Gastroesophageal sphincter (tissue), 3 donors: ENCODE data around the gene MRGPRX2.

ENCODE experiments used
- CTCF ChIP-seq, 4 experiments: fragments of 200-600 bp in 2 of 4; fragments of 450-650 bp in 2 of 4; sonication (generic) in 1 of 4; IDR thresholded peaks; one replicate each; pipeline ENCODE4 v1.5.1; 2017 to 2019; ENCODE audit warnings: antibody characterized with exemption in 4 of 4, mild to moderate bottlenecking in 2 of 4, moderate library complexity in 2 of 4
- EP300 ChIP-seq: sonication (generic); formaldehyde crosslinking; IDR thresholded peaks from one replicate; pipeline ENCODE4 v1.6.1; 2017; ENCODE audit warnings: antibody characterized with exemption, mild to moderate bottlenecking
- POLR2A ChIP-seq, 2 donors: fragments of 450-650 bp; IDR thresholded peaks; one replicate each; pipeline ENCODE4 v1.6.1; 2017; ENCODE audit warnings: antibody characterized with exemption in 2 of 2, mild to moderate bottlenecking in 2 of 2, moderate library complexity in 1 of 2
- POLR2AphosphoS5 ChIP-seq: sonication (generic); formaldehyde crosslinking; IDR thresholded peaks from one replicate; pipeline ENCODE4 v1.6.1; 2017; ENCODE audit warnings: antibody characterized with exemption

DNA sequence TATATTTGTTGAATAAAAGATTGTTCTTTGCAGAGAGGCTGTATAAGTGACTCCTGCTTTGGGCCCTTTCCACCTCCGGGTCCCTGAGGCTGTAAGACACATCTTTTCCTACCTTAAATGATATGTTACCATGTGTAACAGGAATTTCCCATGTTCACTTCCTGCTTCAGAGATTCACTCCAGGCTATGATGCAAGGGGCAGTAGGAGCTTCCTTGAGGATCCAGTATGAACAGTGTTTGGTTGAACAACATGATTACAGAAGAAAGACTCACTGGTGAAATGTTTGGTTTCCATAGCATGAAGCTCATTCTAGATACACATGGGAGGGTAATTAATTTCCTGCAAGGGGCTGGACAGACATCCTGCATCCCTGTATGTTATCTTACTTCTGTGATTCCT lies 30.8 kb upstream of the MRGPRX2 start:
- TF ChIP-seq CTCF (IDR thresholded peaks at IDR 0.05) (no peak), POLR2A (IDR thresholded peaks at IDR 0.05) (no peak), POLR2AphosphoS5 (no peak), EP300 (no peak)
